ENCODE results near the gene HNF1B. TPM values are rescaled to one million over a fixed set of nuclear protein-coding genes. Genes with fewer than 3 reads are reported as not detected.

HNF1B gene
- polyA plus RNA-seq, 1 of the 3 experiments (the other 2 are of a cell fraction) = not detected

GRCh38 chr17:37673386-37673785 is 71.5 kb downstream of the HNF1B start:
- ChIA-PET CTCF (interaction anchor here (1.1 kb wide), 1 partner anchor 11 kb away, joined by 6 read pairs; no protein-coding TSS in a partner anchor), POLR2A (no interaction called here)
- Histone ChIP-seq H3K9ac (no peak overlapping the region), H3K4me3 (ENCODE audit: low read depth in 2 of 2, low read length in 1 of 2) (no peak overlapping the region), H3K9me2 (no peaks in the 10 kb centered on the region), H3F3A (replicated peaks; ENCODE audit: insufficient read depth) (peaks cover 3% of the 10 kb centered on the region), H3K79me2 (ENCODE audit: insufficient read depth) (no peaks in the 10 kb centered on the region), H3K27ac (ENCODE audit: low read depth in 2 of 2, low read length in 1 of 2) (no peak overlapping the region), H3K27me3 (ENCODE audit: insufficient read depth) (no peaks in the 10 kb centered on the region), H3K9me3 (no peaks in the 10 kb centered on the region), H2AFZ (ENCODE audit: low read depth) (no peak overlapping the region), H3K4me1 (ENCODE audit: control insufficient read depth in 1 of 2, insufficient read depth in 2 of 2, low read depth in 1 of 2, low read length in 1 of 2) (peaks cover 0 to 19% of the 10 kb centered on the region in 2 experiments; a peak in 1 of 4 replicates), H3K4me2 (no peak overlapping the region), H4K20me1 (ENCODE audit: insufficient read depth) (no peaks in the 10 kb centered on the region), H3K36me3 (replicated peaks in 1 of 2; ENCODE audit: control insufficient read depth in 1 of 2, insufficient read depth in 2 of 2, low read length in 1 of 2) (no peaks in the 10 kb centered on the region)
- no peak for DNase-seq
- 88% methylated on average over 2 of the region's 2 CpGs for WGBS (ENCODE audit: low lambda C conversion rate)
- TF ChIP-seq USF2 (IDR thresholded peaks at IDR 0.05; ENCODE audit: borderline replicate concordance, low read depth, low read length) (no peak), JUND (IDR thresholded peaks at IDR 0.05) (no peak), EP300 (IDR thresholded peaks at IDR 0.05; ENCODE audit: borderline replicate concordance in 1 of 2, low read depth in 1 of 2, low read length in 1 of 2) (no peak), REST (IDR thresholded peaks at IDR 0.05; ENCODE audit: low read depth, low read length) (no peak), MXI1 (IDR thresholded peaks at IDR 0.05; ENCODE audit: low read depth, low read length) (no peak), GATA2 (CRISPR knock-in tag; IDR thresholded peaks at IDR 0.05) (no peak), MEF2A (IDR thresholded peaks at IDR 0.05; ENCODE audit: borderline replicate concordance, low read depth) (no peak), TEAD4 (IDR thresholded peaks at IDR 0.05; ENCODE audit: borderline replicate concordance, insufficient read depth) (no peak), RCOR1 (IDR thresholded peaks at IDR 0.05; ENCODE audit: low read length) (no peak)

- Histone ChIP-seq H4K20me1 (ENCODE audit: insufficient read depth) (no peaks in the 10 kb centered on the region), H3K4me2 (peak overlapping the region; percentile 23; the same call in 1 of the 2 replicates), H3F3A (replicated peaks; ENCODE audit: insufficient read depth) (peaks cover 3% of the 10 kb centered on the region), H3K9me2 (no peaks in the 10 kb centered on the region), H3K27me3 (ENCODE audit: insufficient read depth) (no peaks in the 10 kb centered on the region), H3K27ac (ENCODE audit: low read depth in 2 of 2, low read length in 1 of 2) (peak overlapping the region in 1 of 2 experiments; percentile 74; a peak in 2 of 4 replicates), H3K9ac (peak overlapping the region; percentile 27; the same call in 1 of the 2 replicates), H3K36me3 (replicated peaks in 1 of 2; ENCODE audit: control insufficient read depth in 1 of 2, insufficient read depth in 2 of 2, low read length in 1 of 2) (no peaks in the 10 kb centered on the region), H3K79me2 (ENCODE audit: insufficient read depth) (no peaks in the 10 kb centered on the region), H3K9me3 (no peaks in the 10 kb centered on the region), H3K4me3 (ENCODE audit: low read depth in 2 of 2, low read length in 1 of 2) (no peak overlapping the region), H2AFZ (ENCODE audit: low read depth) (peak overlapping the region; percentile 32; the same call in 1 of the 2 replicates), H3K4me1 (ENCODE audit: control insufficient read depth in 1 of 2, insufficient read depth in 2 of 2, low read depth in 1 of 2, low read length in 1 of 2) (peaks cover 0 to 19% of the 10 kb centered on the region in 2 experiments; a peak in 1 of 4 replicates)
- DNase-seq = no peak
- TF ChIP-seq RCOR1 (IDR thresholded peaks at IDR 0.05; ENCODE audit: low read length) (no peak), SIN3A (IDR thresholded peaks at IDR 0.05; ENCODE audit: borderline replicate concordance, low read depth, low read length) (no peak), SMC3 (IDR thresholded peaks at IDR 0.05; ENCODE audit: low read depth, low read length) (no peak), TCF12 (IDR thresholded peaks at IDR 0.05) (no peak), NRF1 (IDR thresholded peaks at IDR 0.05; ENCODE audit: low read depth, low read length) (no peak), CHD2 (IDR thresholded peaks at IDR 0.05; ENCODE audit: low read length, partially characterized antibody) (no peak), PBX3 (IDR thresholded peaks at IDR 0.05) (no peak), JUND (IDR thresholded peaks at IDR 0.05) (no peak)
- TF ChIP-seq, protein P1, sequence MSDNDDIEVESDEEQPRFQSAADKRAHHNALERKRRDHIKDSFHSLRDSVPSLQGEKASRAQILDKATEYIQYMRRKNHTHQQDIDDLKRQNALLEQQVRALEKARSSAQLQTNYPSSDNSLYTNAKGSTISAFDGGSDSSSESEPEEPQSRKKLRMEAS (IDR thresholded peaks at IDR 0.05; ENCODE audit: low read depth) = no peak
- 73% methylated on average over 3 of the region's 3 CpGs for WGBS (ENCODE audit: low lambda C conversion rate)
- ChIA-PET CTCF (interaction anchor here (1.1 kb wide), 1 partner anchor 11 kb away, joined by 6 read pairs; no protein-coding TSS in a partner anchor), POLR2A (no interaction called here)
Observed at GRCh38 chr17:37672548-37673078, 72.2 kb downstream of the HNF1B start.

Measured in SK-N-SH (cell line).